HepG2 (cell line): Measurements from ENCODE around the gene CCDC157. TPM values are rescaled to one million over a fixed set of nuclear protein-coding genes. Genes with fewer than 3 reads are reported as not detected.

ENCODE experiments used
- FOXP1 ChIP-seq, 2 experiments: fragments of 450-650 bp in 1 of 2; IDR thresholded peaks; 2 replicates each; pipeline ENCODE4 v1.6.1; 2017 to 2018; ENCODE audit warnings: antibody characterized with exemption in 1 of 2
- KAT2B ChIP-seq: fragments of 150-350 bp; IDR thresholded peaks from 2 replicates; pipeline ENCODE4 v1.6.1; 2014; ENCODE audit warnings: low read depth, low read length, borderline replicate concordance
- KDM6A ChIP-seq: IDR thresholded peaks from 2 replicates; pipeline ENCODE4 v1.6.1; 2016; ENCODE audit warnings: low read depth
- LCORL ChIP-seq, 2 experiments: fragments of 450-650 bp in 1 of 2; sonication (generic) in 1 of 2; formaldehyde crosslinking in 1 of 2; IDR thresholded peaks; 2 replicates each; pipeline versions ENCODE4 v1.5.0 to v1.6.1; 2017 to 2020; ENCODE audit warnings: antibody characterized with exemption in 1 of 2, missing genetic modification reagents in 1 of 2
- MAFK ChIP-seq, 2 experiments: IDR thresholded peaks in 1 of 2; conservative IDR thresholded peaks in 1 of 2; 2 replicates each; pipeline ENCODE4 v1.6.1; 2011; ENCODE audit warnings: improper control_type of control experiment in 2 of 2, low read length in 2 of 2
- MAZ ChIP-seq, 2 experiments: sonication (generic) in 1 of 2; formaldehyde crosslinking in 1 of 2; IDR thresholded peaks; 2 replicates each; pipeline versions ENCODE4 v1.5.0 to v1.6.1; 2012 to 2020; ENCODE audit warnings: low read depth in 2 of 2, mild to moderate bottlenecking in 2 of 2, borderline replicate concordance in 1 of 2, improper control_type of control experiment in 1 of 2, low read length in 1 of 2, missing genetic modification reagents in 1 of 2, moderate library complexity in 1 of 2
- MEIS1 ChIP-seq: sonication (generic); formaldehyde crosslinking; IDR thresholded peaks from 2 replicates; pipeline ENCODE4 v1.9.0; 2021; ENCODE audit warnings: mild to moderate bottlenecking, missing genetic modification reagents, moderate library complexity, borderline replicate concordance
- NR2F1 ChIP-seq, 2 experiments: fragments of 450-650 bp in 1 of 2; formaldehyde crosslinking in 1 of 2; IDR thresholded peaks; 2 replicates each; pipeline versions ENCODE4 v1.5.0 to v1.6.1; 2016 to 2020; ENCODE audit warnings: mild to moderate bottlenecking in 1 of 2, missing compliant biosample characterization in 1 of 2, missing genetic modification reagents in 1 of 2, moderate library complexity in 1 of 2
- SAP130 ChIP-seq: IDR thresholded peaks from 2 replicates; pipeline ENCODE4 v1.6.1; 2016; ENCODE audit warnings: low read depth
- SKI ChIP-seq: fragments of 450-650 bp; IDR thresholded peaks from one replicate; pipeline ENCODE4 v1.6.1; 2018; ENCODE audit warnings: mild to moderate bottlenecking; ENCODE audit not compliant: partially characterized antibody
- SRY ChIP-seq: sonication (generic); formaldehyde crosslinking; IDR thresholded peaks from 2 replicates; pipeline ENCODE4 v1.8.0; 2022; ENCODE audit warnings: mild to moderate bottlenecking, missing genetic modification reagents
- ZFP82 ChIP-seq: sonication (generic); formaldehyde crosslinking; IDR thresholded peaks from 2 replicates; pipeline ENCODE4 v1.5.1; 2020; ENCODE audit warnings: mild to moderate bottlenecking, missing genetic modification reagents, borderline replicate concordance
- ZKSCAN1 ChIP-seq: fragments of 150-350 bp; IDR thresholded peaks from 2 replicates; pipeline ENCODE4 v1.6.1; 2014; ENCODE audit warnings: low read length
- ZNF234 ChIP-seq: sonication (generic); formaldehyde crosslinking; conservative IDR thresholded peaks from 2 replicates; pipeline ENCODE4 v1.5.1; 2020; ENCODE audit warnings: mild to moderate bottlenecking, missing genetic modification reagents
- ZNF572 ChIP-seq: sonication (generic); formaldehyde crosslinking; IDR thresholded peaks from 2 replicates; pipeline ENCODE4 v1.5.1; 2020; ENCODE audit warnings: mild to moderate bottlenecking, missing genetic modification reagents
- ZNF589 ChIP-seq: sonication (generic); formaldehyde crosslinking; conservative IDR thresholded peaks from 2 replicates; pipeline ENCODE4 v1.8.0; 2022; ENCODE audit warnings: mild to moderate bottlenecking, moderate library complexity, missing genetic modification reagents
- ZNF816 ChIP-seq: sonication (generic); formaldehyde crosslinking; IDR thresholded peaks from 2 replicates; pipeline ENCODE4 v1.8.0; 2022; ENCODE audit warnings: missing genetic modification reagents, mild to moderate bottlenecking, borderline replicate concordance
- polyA plus RNA-seq, 8 experiments: library from polyadenylated mRNA; depleted of rRNA in 3 of 8; stranded (reverse) in 7 of 8; unstranded in 1 of 8; fragments of >200 nt; fragmentation: Illumina TruSeq in 4 of 8; extraction: Trizol in 4 of 8; gene quantifications; 2 replicates each; pipeline versions ENCODE4 v1.2.1 to v1.2.3, GENCODE V29; 2011 to 2016; ENCODE audit warnings: low read depth in 4 of 8, missing spikeins in 1 of 8, mixed read lengths in 1 of 8; ENCODE audit not compliant: insufficient read depth in 1 of 8
- total RNA-seq, 5 experiments: library from RNA; depleted of rRNA; stranded (reverse); fragments of >200 nt; fragmentation: Illumina TruSeq; extraction: Trizol; gene quantifications; 2 replicates each; pipeline ENCODE4 v1.2.3, GENCODE V29; 2016; ENCODE audit warnings: low read depth in 1 of 5
- TF ChIP-seq, protein P1 (sequence below): sonication (generic); formaldehyde crosslinking; IDR thresholded peaks from 2 replicates; pipeline ENCODE4 v1.5.1; 2020; ENCODE audit warnings: mild to moderate bottlenecking, missing genetic modification reagents, borderline replicate concordance
- TF ChIP-seq, protein P2 (sequence below): sonication (generic); formaldehyde crosslinking; IDR thresholded peaks from 2 replicates; pipeline ENCODE4 v1.5.1; 2020; ENCODE audit warnings: missing genetic modification reagents, mild to moderate bottlenecking, borderline replicate concordance
- TF ChIP-seq, protein P3 (sequence below): sonication (generic); formaldehyde crosslinking; IDR thresholded peaks from 2 replicates; pipeline ENCODE4 v1.4.0; 2020; ENCODE audit warnings: missing genetic modification reagents, borderline replicate concordance

The CCDC157 gene
- total and polyA plus RNA-seq, 2 of the 13 experiments (the other 11 are each of a cell fraction or from before 2014, with no cell fraction given), result 1.4 to 1.6 TPM

DNA sequence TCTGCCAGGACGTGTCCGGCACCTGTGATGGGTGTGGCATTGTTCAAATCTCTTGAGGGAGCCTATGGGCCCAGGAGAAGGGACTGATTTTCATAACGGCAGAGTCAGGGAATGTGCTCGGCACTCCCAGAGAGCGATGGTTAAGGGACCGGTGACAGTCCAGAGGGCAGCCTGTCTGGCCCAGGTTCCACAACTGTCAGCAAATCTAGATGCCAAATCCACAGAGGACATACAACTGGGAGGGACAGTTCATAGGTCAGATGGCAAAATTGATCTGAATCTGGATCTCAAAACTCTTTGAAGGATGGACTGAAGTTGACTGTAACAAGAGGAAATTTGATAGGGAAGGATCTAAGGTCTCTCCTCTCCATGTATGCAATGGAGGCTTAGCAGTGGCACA lies 47.5 kb downstream of the CCDC157 start (continued):
- no peak for TF ChIP-seq ZNF589 (CRISPR knock-in tag)
- no peak for TF ChIP-seq MAZ (IDR thresholded peaks at IDR 0.05; ENCODE audit: borderline replicate concordance, low read depth, low read length)
- TF ChIP-seq MAZ (CRISPR knock-in tag; IDR thresholded peaks at IDR 0.05; ENCODE audit: low read depth), result no peak
- no peak for TF ChIP-seq MEIS1 (CRISPR knock-in tag)
- TF ChIP-seq ZKSCAN1, result no peak
- no peak for TF ChIP-seq NR2F1 (CRISPR knock-in tag; IDR thresholded peaks at IDR 0.05)
- 0 out of 2 replicates have a peak, but pooled peaks have one; percentile 8 for TF ChIP-seq LCORL (IDR thresholded peaks at IDR 0.05)
- TF ChIP-seq LCORL (CRISPR knock-in tag; IDR thresholded peaks at IDR 0.05), result peak; percentile 81
- no peak for TF ChIP-seq ZNF572 (CRISPR knock-in tag)
- no peak for TF ChIP-seq KAT2B
- TF ChIP-seq, protein P1, sequence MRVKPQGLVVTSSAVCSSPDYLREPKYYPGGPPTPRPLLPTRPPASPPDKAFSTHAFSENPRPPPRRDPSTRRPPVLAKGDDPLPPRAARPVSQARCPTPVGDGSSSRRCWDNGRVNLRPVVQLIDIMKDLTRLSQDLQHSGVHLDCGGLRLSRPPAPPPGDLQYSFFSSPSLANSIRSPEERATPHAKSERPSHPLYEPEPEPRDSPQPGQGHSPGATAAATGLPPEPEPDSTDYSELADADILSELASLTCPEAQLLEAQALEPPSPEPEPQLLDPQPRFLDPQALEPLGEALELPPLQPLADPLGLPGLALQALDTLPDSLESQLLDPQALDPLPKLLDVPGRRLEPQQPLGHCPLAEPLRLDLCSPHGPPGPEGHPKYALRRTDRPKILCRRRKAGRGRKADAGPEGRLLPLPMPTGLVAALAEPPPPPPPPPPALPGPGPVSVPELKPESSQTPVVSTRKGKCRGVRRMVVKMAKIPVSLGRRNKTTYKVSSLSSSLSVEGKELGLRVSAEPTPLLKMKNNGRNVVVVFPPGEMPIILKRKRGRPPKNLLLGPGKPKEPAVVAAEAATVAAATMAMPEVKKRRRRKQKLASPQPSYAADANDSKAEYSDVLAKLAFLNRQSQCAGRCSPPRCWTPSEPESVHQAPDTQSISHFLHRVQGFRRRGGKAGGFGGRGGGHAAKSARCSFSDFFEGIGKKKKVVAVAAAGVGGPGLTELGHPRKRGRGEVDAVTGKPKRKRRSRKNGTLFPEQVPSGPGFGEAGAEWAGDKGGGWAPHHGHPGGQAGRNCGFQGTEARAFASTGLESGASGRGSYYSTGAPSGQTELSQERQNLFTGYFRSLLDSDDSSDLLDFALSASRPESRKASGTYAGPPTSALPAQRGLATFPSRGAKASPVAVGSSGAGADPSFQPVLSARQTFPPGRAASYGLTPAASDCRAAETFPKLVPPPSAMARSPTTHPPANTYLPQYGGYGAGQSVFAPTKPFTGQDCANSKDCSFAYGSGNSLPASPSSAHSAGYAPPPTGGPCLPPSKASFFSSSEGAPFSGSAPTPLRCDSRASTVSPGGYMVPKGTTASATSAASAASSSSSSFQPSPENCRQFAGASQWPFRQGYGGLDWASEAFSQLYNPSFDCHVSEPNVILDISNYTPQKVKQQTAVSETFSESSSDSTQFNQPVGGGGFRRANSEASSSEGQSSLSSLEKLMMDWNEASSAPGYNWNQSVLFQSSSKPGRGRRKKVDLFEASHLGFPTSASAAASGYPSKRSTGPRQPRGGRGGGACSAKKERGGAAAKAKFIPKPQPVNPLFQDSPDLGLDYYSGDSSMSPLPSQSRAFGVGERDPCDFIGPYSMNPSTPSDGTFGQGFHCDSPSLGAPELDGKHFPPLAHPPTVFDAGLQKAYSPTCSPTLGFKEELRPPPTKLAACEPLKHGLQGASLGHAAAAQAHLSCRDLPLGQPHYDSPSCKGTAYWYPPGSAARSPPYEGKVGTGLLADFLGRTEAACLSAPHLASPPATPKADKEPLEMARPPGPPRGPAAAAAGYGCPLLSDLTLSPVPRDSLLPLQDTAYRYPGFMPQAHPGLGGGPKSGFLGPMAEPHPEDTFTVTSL (CRISPR knock-in tag), result no peak
- 0 out of 2 replicates have a peak, but pooled peaks have one; percentile 27 for TF ChIP-seq SAP130
- TF ChIP-seq, protein P2, sequence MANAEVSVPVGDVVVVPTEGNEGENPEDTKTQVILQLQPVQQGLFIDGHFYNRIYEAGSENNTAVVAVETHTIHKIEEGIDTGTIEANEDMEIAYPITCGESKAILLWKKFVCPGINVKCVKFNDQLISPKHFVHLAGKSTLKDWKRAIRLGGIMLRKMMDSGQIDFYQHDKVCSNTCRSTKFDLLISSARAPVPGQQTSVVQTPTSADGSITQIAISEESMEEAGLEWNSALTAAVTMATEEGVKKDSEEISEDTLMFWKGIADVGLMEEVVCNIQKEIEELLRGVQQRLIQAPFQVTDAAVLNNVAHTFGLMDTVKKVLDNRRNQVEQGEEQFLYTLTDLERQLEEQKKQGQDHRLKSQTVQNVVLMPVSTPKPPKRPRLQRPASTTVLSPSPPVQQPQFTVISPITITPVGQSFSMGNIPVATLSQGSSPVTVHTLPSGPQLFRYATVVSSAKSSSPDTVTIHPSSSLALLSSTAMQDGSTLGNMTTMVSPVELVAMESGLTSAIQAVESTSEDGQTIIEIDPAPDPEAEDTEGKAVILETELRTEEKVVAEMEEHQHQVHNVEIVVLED (CRISPR knock-in tag), result no peak; the same call in 1 of the 2 replicates
- peak; percentile 84 to 90 for TF ChIP-seq MAFK (conservative IDR thresholded peaks at IDR 0.05 in 1 of 2, IDR thresholded peaks at IDR 0.05 in 1 of 2; ENCODE audit: low read length in 2 of 2)
- TF ChIP-seq KDM6A (CRISPR knock-in tag), result no peak
- TF ChIP-seq SRY, result no peak
- TF ChIP-seq ZFP82, result no peak
- TF ChIP-seq FOXP1 (IDR thresholded peaks at IDR 0.05), result no peak
- TF ChIP-seq FOXP1 (CRISPR knock-in tag; IDR thresholded peaks at IDR 0.05), result peak; percentile 24; the same call in 1 of the 2 replicates
- no peak for TF ChIP-seq ZNF234 (CRISPR knock-in tag)
- TF ChIP-seq, protein P3, sequence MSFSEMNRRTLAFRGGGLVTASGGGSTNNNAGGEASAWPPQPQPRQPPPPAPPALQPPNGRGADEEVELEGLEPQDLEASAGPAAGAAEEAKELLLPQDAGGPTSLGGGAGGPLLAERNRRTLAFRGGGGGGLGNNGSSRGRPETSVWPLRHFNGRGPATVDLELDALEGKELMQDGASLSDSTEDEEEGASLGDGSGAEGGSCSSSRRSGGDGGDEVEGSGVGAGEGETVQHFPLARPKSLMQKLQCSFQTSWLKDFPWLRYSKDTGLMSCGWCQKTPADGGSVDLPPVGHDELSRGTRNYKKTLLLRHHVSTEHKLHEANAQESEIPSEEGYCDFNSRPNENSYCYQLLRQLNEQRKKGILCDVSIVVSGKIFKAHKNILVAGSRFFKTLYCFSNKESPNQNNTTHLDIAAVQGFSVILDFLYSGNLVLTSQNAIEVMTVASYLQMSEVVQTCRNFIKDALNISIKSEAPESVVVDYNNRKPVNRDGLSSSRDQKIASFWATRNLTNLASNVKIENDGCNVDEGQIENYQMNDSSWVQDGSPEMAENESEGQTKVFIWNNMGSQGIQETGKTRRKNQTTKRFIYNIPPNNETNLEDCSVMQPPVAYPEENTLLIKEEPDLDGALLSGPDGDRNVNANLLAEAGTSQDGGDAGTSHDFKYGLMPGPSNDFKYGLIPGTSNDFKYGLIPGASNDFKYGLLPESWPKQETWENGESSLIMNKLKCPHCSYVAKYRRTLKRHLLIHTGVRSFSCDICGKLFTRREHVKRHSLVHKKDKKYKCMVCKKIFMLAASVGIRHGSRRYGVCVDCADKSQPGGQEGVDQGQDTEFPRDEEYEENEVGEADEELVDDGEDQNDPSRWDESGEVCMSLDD (CRISPR knock-in tag), result no peak
- no peak for TF ChIP-seq SKI
- TF ChIP-seq ZNF816 (CRISPR knock-in tag), result no peak
